ENCODE measurements around the gene MGME1. TPM values are rescaled to one million over a fixed set of nuclear protein-coding genes. Genes with fewer than 3 reads are reported as not detected.

MGME1 gene
- total RNA-seq, 1 donor from 2014 or later = 12.8 TPM

- no peak for ATAC-seq
Observed at GRCh38 chr20:17940224-17940971, 28.4 kb upstream of the MGME1 start.

- ATAC-seq = no peak
Observed at GRCh38 chr20:17941087-17941825, 27.6 kb upstream of the MGME1 start.

DNA sequence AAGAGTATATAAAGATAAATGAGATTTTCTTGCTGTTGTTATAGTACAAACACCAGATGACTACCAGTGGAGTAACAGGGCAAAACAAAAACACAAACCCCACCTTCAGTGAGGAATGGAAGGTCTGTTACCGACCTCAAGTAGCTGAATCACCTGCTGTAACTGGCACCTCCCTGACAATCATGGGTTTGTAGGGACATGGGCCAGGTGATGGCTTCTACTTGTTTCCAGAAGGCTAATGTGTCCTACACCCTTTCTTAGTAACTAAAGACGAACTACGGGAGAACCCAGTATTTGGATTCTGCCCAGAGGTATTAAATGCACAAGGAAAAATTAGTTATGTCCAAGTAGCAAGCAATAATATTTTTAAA, 27.0 kb upstream of the MGME1 start:
- ATAC-seq = no peak

DNA sequence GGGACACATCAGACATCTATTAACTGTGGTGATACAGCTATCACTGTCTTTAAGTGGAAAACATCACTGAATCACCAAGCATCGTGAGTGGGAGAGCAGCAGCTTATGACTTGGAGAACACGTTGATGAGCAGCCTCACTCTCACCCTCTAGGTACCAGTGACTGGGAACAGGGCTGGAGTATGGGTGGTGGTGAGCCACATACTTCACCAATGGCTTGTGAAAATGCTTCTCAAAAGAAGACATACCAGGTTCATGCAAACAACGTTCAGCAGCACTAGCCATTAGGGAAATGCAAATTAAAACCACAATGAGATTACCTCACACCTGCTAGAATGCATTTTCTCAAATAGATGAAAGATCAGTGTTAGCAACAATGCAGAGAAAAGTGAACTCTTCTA, 25.5 kb upstream of the MGME1 start:
- ATAC-seq = no peak

- no peak for ATAC-seq
Observed at GRCh38 chr20:17944854-17945474, 23.9 kb upstream of the MGME1 start.

DNA sequence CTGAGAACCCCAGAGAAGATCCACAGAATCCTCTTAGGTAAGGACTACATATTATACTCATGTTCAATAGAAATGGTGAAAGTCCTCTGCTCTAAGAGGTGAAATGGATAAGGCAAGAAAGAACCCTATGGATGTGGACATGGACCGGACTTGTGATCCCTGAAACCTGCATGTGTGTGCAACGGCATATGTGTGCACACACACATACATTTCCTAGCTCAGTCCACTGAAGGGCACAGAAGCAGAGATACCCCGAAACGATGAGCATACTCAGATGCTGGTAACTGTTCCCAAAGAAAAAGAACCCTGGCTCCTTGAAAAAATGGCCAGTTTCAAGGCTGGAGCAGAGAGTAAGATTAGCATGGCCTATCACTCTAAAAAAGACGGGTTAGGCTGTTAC, 22.8 kb upstream of the MGME1 start:
- no peak for ATAC-seq

- ATAC-seq = no peak
Observed at GRCh38 chr20:17946572-17947473, 22.0 kb upstream of the MGME1 start.

DNA sequence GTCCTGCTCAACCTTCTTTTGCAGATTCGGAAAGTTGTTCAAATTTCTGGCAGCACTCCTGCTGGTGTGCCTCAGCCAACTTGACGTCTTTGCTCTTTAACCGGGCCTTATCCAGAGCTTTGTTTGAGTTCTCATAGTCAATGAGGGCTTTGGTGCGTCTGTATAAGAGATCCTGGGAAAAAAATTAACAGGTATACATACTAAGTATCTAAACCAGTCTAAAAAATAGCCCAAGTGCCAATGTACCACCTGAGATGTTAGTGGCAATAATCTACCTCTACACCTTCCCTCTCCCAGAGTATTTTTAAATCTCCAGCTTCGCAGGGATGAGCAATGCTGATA, 21.4 kb upstream of the MGME1 start:
- ATAC-seq = no peak

DNA sequence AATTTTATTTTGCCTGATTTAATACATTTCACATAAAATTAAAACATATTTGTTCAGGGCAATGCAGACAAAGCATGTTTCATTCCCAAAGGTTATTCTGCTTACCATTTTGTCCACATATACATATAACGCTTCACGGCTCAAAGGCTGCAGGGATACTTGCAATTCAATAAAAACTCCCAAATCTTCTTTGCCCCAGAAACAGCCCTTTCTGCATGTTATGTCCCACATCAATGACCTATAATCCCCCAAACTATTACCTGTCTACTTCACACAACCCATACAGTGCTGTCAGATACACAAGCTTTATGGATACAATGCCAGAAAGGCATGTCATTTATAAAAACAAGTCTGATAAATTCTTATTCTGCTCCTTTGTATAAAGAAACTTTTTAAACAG, 20.4 kb upstream of the MGME1 start:
- ATAC-seq = no peak

- ATAC-seq = no peak
Observed at GRCh38 chr20:17949899-17950298, 18.9 kb upstream of the MGME1 start.

GRCh38 chr20:17950670-17951069, 18.1 kb upstream of the MGME1 start:
- ATAC-seq = no peak

GRCh38 chr20:17951323-17951722, 17.5 kb upstream of the MGME1 start:
- ATAC-seq = no peak

GRCh38 chr20:17952692-17953684, 15.8 kb upstream of the MGME1 start:
- no peak for ATAC-seq

DNA sequence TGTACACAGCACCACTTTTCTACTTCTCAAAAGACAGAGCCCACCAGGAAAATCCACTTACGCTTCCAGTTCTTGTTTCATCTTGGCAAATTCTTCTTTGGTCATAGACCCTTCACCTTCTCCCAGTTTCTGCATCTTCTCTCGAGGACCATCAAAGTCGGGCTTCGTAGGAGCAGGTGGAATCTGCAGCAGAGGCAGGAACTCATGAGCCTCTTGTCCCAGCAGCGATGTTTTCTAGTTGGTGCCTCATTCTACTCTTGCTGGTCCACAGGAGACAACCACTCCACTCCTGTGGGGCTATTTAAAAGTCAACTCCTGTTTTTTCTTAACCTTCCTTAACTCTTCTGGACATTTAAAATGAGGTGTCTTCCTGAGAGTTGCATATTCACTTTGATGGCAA, 14.9 kb upstream of the MGME1 start:
- no peak for ATAC-seq

GRCh38 chr20:17955302-17955701, 13.5 kb upstream of the MGME1 start:
- ATAC-seq = no peak

- no peak for ATAC-seq
Observed at GRCh38 chr20:17956099-17956685, 12.6 kb upstream of the MGME1 start.

GRCh38 chr20:17957505-17958363, 11.1 kb upstream of the MGME1 start:
- ATAC-seq = peak; percentile 36

- ATAC-seq = no peak
Observed at GRCh38 chr20:17958373-17959256, 10.2 kb upstream of the MGME1 start.

GRCh38 chr20:17959257-17959627, 9.6 kb upstream of the MGME1 start:
- no peak for ATAC-seq
